ENCODE data around the gene PKD1L1.

DNA sequence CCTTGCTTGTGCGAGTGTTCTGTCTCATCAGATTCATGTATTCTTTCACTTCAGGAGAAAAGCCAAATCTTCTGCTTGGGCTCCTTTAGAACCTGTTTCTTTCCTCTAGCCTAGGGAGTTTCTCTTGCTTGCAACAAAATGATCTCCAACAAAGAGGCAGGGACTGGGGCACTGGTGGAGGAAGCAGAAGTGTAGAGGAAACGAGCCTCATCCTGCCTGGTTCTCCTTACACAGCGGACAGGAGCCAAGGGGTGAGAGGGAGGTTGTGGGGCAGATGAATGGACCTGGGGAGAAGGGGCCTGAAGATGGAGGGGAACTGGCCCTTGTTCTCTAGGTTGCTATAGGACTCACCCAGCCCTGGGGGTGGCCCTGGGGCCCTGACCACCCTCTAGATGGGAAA is 141.1 kb downstream of the PKD1L1 start:
- TF ChIP-seq, protein P1, sequence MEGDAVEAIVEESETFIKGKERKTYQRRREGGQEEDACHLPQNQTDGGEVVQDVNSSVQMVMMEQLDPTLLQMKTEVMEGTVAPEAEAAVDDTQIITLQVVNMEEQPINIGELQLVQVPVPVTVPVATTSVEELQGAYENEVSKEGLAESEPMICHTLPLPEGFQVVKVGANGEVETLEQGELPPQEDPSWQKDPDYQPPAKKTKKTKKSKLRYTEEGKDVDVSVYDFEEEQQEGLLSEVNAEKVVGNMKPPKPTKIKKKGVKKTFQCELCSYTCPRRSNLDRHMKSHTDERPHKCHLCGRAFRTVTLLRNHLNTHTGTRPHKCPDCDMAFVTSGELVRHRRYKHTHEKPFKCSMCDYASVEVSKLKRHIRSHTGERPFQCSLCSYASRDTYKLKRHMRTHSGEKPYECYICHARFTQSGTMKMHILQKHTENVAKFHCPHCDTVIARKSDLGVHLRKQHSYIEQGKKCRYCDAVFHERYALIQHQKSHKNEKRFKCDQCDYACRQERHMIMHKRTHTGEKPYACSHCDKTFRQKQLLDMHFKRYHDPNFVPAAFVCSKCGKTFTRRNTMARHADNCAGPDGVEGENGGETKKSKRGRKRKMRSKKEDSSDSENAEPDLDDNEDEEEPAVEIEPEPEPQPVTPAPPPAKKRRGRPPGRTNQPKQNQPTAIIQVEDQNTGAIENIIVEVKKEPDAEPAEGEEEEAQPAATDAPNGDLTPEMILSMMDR (IDR thresholded peaks at IDR 0.05) = no peak
- no peak for TF ChIP-seq EP300 (IDR thresholded peaks at IDR 0.05)
- no peak for TF ChIP-seq POLR2AphosphoS5 (IDR thresholded peaks at IDR 0.05)

All from gastroesophageal sphincter (tissue), 3 donors.